Measurements from ENCODE around the gene TUBGCP6. TPM values are rescaled to one million over a fixed set of nuclear protein-coding genes. Genes with fewer than 3 reads are reported as not detected.

Gene TUBGCP6
- total RNA-seq, 1 donor from 2014 or later: 48.5 TPM

GRCh38 chr22:50220603-50221409, 24.0 kb downstream of the TUBGCP6 start:
- Mint-ChIP-seq H3K4me3 (ENCODE audit: unreplicated experiment) (no peak overlapping the region), H3K36me3 (ENCODE audit: low read depth, unreplicated experiment) (peaks cover 22% of the 10 kb centered on the region), H3K27ac (ENCODE audit: unreplicated experiment) (no peak overlapping the region), H3K4me1 (ENCODE audit: unreplicated experiment) (no peaks in the 10 kb centered on the region), H3K27me3 (ENCODE audit: unreplicated experiment) (peaks cover 12% of the 10 kb centered on the region), H3K9me3 (ENCODE audit: unreplicated experiment) (no peaks in the 10 kb centered on the region)
- no peak for TF ChIP-seq CTCF (IDR thresholded peaks at IDR 0.05; ENCODE audit: unreplicated experiment)
- DNase-seq (ENCODE audit: low spot score): no peak

GRCh38 chr22:50219800-50220602, 24.8 kb downstream of the TUBGCP6 start:
- Mint-ChIP-seq H3K4me3 (ENCODE audit: unreplicated experiment) (no peak overlapping the region), H3K27me3 (ENCODE audit: unreplicated experiment) (peaks cover 12% of the 10 kb centered on the region), H3K9me3 (ENCODE audit: unreplicated experiment) (no peaks in the 10 kb centered on the region), H3K36me3 (ENCODE audit: low read depth, unreplicated experiment) (peaks cover 23% of the 10 kb centered on the region), H3K4me1 (ENCODE audit: unreplicated experiment) (no peaks in the 10 kb centered on the region), H3K27ac (ENCODE audit: unreplicated experiment) (no peak overlapping the region)
- no peak for DNase-seq (ENCODE audit: low spot score)
- no peak for TF ChIP-seq CTCF (IDR thresholded peaks at IDR 0.05; ENCODE audit: unreplicated experiment)

GRCh38 chr22:50218996-50219727, 25.7 kb downstream of the TUBGCP6 start:
- Mint-ChIP-seq H3K4me1 (ENCODE audit: unreplicated experiment) (no peaks in the 10 kb centered on the region), H3K36me3 (ENCODE audit: low read depth, unreplicated experiment) (peaks cover 26% of the 10 kb centered on the region), H3K27me3 (ENCODE audit: unreplicated experiment) (peaks cover 12% of the 10 kb centered on the region), H3K4me3 (ENCODE audit: unreplicated experiment) (no peak overlapping the region), H3K9me3 (ENCODE audit: unreplicated experiment) (no peaks in the 10 kb centered on the region), H3K27ac (ENCODE audit: unreplicated experiment) (no peak overlapping the region)
- TF ChIP-seq CTCF (IDR thresholded peaks at IDR 0.05; ENCODE audit: unreplicated experiment): no peak
- no peak for DNase-seq (ENCODE audit: low spot score)

GRCh38 chr22:50218153-50218995, 26.4 kb downstream of the TUBGCP6 start:
- peaks cover 26% of the 10 kb centered on the region for H3K36me3 Mint-ChIP-seq (ENCODE audit: low read depth, unreplicated experiment)
- DNase-seq (ENCODE audit: low spot score): no peak
- H3K27ac Mint-ChIP-seq (ENCODE audit: unreplicated experiment): no peak overlapping the region
- TF ChIP-seq CTCF (IDR thresholded peaks at IDR 0.05; ENCODE audit: unreplicated experiment): no peak
- no peak overlapping the region for H3K4me3 Mint-ChIP-seq (ENCODE audit: unreplicated experiment)
- no peaks in the 10 kb centered on the region for H3K4me1 Mint-ChIP-seq (ENCODE audit: unreplicated experiment)
- peaks cover 10% of the 10 kb centered on the region for H3K27me3 Mint-ChIP-seq (ENCODE audit: unreplicated experiment)
- H3K9me3 Mint-ChIP-seq (ENCODE audit: unreplicated experiment): no peaks in the 10 kb centered on the region

Measured in endothelial cell (in vitro differentiated cells).